ENCODE data around the gene HOXD4.

Gene HOXD4

DNA sequence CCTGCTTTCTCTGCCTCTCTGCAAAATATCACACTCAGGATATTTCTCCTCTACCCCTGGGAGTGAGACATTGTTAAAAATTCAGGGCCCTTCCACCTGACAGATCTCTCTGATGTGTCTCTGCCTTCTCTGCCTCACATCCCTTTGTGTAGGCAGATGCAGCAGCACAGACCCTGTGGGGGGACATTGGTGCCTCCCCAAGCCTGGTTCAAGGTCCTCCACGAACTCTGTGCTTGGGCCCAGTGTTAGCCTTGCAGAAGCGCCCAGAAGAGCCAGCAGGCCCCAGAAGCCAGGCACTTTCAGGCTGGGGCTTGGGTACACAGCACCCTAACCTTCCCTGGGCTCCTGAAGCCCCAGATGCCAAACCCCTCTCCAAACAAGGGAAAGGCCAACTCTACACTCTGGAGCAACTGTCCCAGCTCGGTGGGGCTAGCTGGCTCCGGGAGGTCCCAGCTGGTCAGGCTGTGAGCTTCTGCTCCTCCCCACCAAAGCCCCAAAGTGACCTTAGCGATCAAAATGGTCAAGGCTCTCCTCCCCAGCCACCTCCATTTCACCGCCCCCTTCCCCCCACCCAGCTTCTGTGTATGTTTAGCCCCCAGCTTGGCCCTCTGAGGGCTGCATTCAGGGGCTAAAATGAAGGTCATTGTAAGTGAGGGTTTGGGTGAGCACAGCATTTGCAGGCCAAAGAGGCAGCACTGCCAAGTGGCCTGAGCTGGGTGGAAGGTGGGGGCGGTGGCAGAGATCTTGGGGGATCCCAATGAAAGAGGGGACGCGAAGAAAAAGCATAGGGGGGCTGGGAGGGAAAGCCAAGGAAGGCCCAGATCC is 26.2 kb upstream of the HOXD4 start:
- no peak for DNase-seq (ENCODE audit: low read depth)
- H3K4me3 ChIP-seq (ENCODE audit: low read length): no peak overlapping the region

DNA sequence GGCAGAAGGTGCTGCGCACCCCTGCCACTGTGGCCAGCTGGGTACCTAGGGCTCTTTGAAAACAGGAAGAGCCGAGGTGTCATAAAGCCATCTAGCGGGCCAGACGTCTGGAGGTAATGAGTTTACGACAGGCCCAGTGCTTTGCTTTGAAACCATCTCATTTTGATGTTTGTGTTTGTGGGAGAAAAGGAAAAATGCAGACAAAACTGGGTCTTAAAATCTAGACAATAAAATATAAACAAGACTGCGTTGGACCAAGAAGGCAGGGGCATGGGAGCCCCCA is 25.6 kb upstream of the HOXD4 start:
- no peak overlapping the region for H3K4me3 ChIP-seq (ENCODE audit: low read length)
- TF ChIP-seq, protein P1, sequence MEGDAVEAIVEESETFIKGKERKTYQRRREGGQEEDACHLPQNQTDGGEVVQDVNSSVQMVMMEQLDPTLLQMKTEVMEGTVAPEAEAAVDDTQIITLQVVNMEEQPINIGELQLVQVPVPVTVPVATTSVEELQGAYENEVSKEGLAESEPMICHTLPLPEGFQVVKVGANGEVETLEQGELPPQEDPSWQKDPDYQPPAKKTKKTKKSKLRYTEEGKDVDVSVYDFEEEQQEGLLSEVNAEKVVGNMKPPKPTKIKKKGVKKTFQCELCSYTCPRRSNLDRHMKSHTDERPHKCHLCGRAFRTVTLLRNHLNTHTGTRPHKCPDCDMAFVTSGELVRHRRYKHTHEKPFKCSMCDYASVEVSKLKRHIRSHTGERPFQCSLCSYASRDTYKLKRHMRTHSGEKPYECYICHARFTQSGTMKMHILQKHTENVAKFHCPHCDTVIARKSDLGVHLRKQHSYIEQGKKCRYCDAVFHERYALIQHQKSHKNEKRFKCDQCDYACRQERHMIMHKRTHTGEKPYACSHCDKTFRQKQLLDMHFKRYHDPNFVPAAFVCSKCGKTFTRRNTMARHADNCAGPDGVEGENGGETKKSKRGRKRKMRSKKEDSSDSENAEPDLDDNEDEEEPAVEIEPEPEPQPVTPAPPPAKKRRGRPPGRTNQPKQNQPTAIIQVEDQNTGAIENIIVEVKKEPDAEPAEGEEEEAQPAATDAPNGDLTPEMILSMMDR (IDR thresholded peaks at IDR 0.05; ENCODE audit: insufficient read depth, low read depth, low read length, missing control alignments): no peak
- DNase-seq (ENCODE audit: low read depth): no peak

More for the DNA sequence above, 26.2 kb upstream of the HOXD4 start:
- TF ChIP-seq, protein P1 (IDR thresholded peaks at IDR 0.05; ENCODE audit: insufficient read depth, low read depth, low read length, missing control alignments): no peak

DNA sequence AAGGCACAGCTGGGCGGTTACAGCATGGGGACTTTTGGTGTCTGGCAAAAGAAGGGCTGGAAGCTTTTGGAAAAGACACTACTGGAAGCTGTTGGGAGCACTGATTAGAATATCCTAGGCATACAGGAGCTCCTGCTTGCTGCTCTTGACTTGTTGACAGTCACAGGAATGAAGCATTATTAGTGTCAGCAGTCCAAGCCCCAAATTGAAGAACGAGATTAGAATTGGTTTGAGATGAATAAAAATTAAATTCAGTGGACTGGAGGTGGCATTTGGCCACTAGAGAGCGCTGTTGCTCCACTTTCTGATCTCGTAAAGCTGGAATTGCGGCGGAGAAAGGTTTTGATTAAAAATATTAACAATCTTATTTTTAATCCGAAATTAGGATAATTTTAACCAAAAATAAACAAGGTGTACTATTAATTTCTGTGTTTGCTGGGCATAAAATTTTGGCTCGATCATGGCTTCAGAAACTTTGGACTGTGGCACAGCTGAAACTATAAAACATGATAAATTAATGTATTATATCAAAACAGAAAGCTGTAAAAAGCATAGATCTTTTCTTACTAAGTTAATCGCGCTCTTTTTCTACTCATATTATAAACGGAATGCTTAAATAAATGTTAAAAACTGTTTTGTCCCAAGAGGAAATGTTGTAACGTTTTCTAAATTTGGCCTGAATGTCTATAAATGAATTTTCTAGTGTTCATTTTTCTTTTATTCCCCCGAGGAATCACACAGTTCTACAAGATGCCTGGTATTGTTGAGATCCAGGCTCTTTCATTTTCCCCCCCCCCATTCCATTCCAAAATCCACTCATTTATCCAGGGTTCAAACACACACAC is 24.2 kb upstream of the HOXD4 start:
- H3K4me3 ChIP-seq (ENCODE audit: low read length): no peak overlapping the region
- TF ChIP-seq, protein P1 (IDR thresholded peaks at IDR 0.05; ENCODE audit: insufficient read depth, low read depth, low read length, missing control alignments): peak; percentile 69
- DNase-seq (ENCODE audit: low read depth): peak; percentile 61

DNA sequence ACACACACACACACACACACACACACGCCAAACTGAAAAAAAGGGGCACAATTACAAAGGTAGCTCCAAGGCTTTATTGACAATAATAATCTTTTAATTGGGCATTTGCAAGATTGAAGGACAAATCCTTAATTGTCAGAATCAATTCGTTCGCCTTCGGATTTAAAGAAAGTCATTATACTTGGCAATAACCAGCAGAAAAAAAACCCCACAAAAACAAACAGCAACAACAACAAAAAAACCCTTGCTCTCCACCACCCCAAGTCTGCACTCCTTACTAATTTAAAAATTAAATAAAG is 23.6 kb upstream of the HOXD4 start:
- H3K4me3 ChIP-seq (ENCODE audit: low read length): no peak overlapping the region
- TF ChIP-seq, protein P1 (IDR thresholded peaks at IDR 0.05; ENCODE audit: insufficient read depth, low read depth, low read length, missing control alignments): no peak
- no peak for DNase-seq (ENCODE audit: low read depth)

DNA sequence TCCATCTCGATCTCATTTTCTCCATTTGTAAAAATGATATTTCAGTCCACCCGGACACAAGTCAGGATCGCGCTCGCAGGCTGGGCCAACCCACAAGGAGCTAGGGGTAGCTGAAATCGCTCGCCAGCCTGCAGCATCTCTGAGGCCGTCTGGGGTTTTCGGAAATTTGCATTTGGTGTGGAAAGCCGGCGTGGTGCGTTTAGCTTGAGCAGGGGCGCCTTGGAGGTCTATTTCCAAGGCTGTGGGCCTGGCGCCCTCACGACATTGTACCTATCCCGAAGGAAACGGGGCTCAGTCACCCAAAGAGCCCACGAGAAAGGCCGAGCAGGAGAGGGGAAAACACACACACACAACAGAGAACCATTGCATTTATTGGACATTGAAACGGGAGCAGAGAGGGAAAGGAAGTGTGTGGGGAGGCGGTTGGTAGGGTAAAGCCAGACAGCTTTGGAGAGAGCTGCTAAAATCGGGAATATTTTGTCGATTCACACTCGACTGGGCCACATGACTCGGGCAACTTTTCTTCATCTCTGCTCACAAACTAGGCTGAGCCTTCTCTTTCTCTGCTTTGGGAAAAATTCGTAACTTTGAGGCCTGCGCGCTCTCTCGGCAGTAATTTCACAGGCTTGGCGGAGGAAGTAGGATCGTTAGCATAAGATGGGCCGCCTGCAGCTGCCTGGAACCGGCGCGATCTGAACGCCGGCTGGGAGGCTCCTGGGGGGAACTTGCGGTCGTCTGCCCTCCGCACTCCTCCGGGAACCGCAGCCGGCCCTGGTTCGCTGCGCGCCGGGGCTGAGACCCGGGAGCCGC is 23.0 kb upstream of the HOXD4 start:
- TF ChIP-seq, protein P1 (IDR thresholded peaks at IDR 0.05; ENCODE audit: insufficient read depth, low read depth, low read length, missing control alignments): no peak
- no peak overlapping the region for H3K4me3 ChIP-seq (ENCODE audit: low read length)
- no peak for DNase-seq (ENCODE audit: low read depth)

DNA sequence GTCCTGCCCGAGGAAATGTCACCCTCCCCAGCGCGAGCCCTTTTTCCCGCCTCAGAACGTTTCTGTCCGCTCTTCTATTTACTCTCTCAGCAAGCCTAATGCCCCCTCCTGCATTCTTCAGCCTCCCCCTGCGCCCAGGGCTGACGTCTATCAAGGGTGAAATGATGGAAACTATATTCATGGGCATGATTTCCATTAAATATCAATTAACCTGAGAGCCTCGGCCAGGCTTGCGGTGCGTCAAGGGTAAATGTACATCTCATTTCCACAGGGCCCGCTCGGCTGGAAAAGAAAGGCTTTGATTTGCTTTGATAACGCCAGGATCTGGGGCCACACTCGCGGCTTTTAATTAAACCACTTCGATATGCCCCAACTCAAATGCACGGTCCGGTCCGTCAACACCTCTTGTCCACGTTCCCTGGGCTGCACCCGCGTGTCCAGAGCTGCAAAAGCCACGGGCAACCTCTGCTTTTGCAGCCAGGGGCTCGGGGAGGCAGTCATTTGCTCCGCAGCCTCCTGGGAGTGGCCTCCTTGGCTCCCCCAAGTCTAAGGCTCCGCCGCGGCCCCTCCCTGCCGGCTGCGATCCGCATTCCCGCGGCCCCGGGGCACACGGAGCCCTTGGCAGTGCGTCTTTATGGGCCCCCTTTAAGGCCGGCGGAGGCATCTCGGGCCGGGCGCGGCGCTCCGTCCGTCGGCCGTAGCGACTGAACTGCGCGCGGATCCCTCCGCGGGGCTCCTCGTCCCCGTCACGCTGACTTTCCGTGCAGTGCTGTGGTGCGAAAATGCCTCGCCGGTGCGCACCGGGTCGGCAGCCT is 22.2 kb upstream of the HOXD4 start, which contains the start of gene HOXD8:
Gene HOXD8, plus strand, starts transcription at position 724 of the 815 bp plus-strand sequence. CDS start 662 bp downstream, outside the sequence.
- no peak within 1 kb of the TSS for H3K4me3 ChIP-seq (ENCODE audit: low read length)
- TF ChIP-seq, protein P1 (IDR thresholded peaks at IDR 0.05; ENCODE audit: insufficient read depth, low read depth, low read length, missing control alignments): no peak
- peak; percentile 19 for DNase-seq (ENCODE audit: low read depth)
